ENCODE results near the gene TNFRSF1A. TPM values are rescaled to one million over a fixed set of nuclear protein-coding genes. Genes with fewer than 3 reads are reported as not detected.

TNFRSF1A gene
- 401 to 704 TPM (median 482 TPM) in 5 replicates for total RNA-seq (2022; extraction: Qiagen RNA extraction)

GRCh38 chr12:6341417-6342139, at the start of gene TNFRSF1A:
TSS of gene TNFRSF1A (minus strand) at chr12:6342076. CDS start at chr12:6341814, 262 bp downstream.

GRCh38 chr12:6383572-6384498, 42.0 kb upstream of the TNFRSF1A start, which contains the start of gene LTBR:
TSS of gene LTBR (plus strand) at chr12:6384162. CDS start at chr12:6384359, 197 bp downstream.

GRCh38 chr12:6375269-6376078, 33.6 kb upstream of the TNFRSF1A start, which contains the start of gene SCNN1A:
TSS of gene SCNN1A (minus strand) at chr12:6375563. CDS start at chr12:6374783, 780 bp downstream.

Other genes starting within 250 kb of the TNFRSF1A start
- gene VWF, start 217.4 kb downstream of the TNFRSF1A start, total RNA-seq (2022; extraction: Qiagen RNA extraction): 0.05 to 0.24 TPM (median 0.15 TPM) in 5 replicates
- gene CD9, start 141.7 kb downstream of the TNFRSF1A start, total RNA-seq (2022; extraction: Qiagen RNA extraction): 257 to 288 TPM (median 273 TPM) in 5 replicates
- 0.23 to 0.37 TPM (median 0.28 TPM) in 5 replicates for gene PLEKHG6, start 31.4 kb downstream of the TNFRSF1A start, total RNA-seq (2022; extraction: Qiagen RNA extraction)
- gene SCNN1A, start 33.5 kb upstream of the TNFRSF1A start, total RNA-seq (2022; extraction: Qiagen RNA extraction): 23.1 to 30.7 TPM (median 28.9 TPM) in 5 replicates
- gene LTBR, start 42.1 kb upstream of the TNFRSF1A start, total RNA-seq (2022; extraction: Qiagen RNA extraction): 210 to 256 TPM (median 253 TPM) in 5 replicates
- not detected in 5 replicates for gene CD27, start 102.9 kb upstream of the TNFRSF1A start, total RNA-seq (2022; extraction: Qiagen RNA extraction)
- 3.0 to 3.9 TPM (median 3.5 TPM) in 5 replicates for gene TAPBPL, start 110.0 kb upstream of the TNFRSF1A start, total RNA-seq (2022; extraction: Qiagen RNA extraction)
- gene VAMP1, start 128.6 kb upstream of the TNFRSF1A start, total RNA-seq (2022; extraction: Qiagen RNA extraction): 8.9 to 13.2 TPM (median 10.2 TPM) in 5 replicates
- 268 to 320 TPM (median 299 TPM) in 5 replicates for gene MRPL51, start 151.2 kb upstream of the TNFRSF1A start, total RNA-seq (2022; extraction: Qiagen RNA extraction)
- gene NCAPD2, start 152.0 kb upstream of the TNFRSF1A start, total RNA-seq (2022; extraction: Qiagen RNA extraction): 51.0 to 69.8 TPM (median 57.7 TPM) in 5 replicates
- gene GAPDH, start 192.4 kb upstream of the TNFRSF1A start, total RNA-seq (2022; extraction: Qiagen RNA extraction): 6,774 to 9,343 TPM (median 8,942 TPM) in 5 replicates
- gene IFFO1, start 214.0 kb upstream of the TNFRSF1A start, total RNA-seq (2022; extraction: Qiagen RNA extraction): 1.5 to 2.3 TPM (median 1.6 TPM) in 5 replicates
- 86.7 to 99.6 TPM (median 96.7 TPM) in 5 replicates for gene NOP2, start 226.2 kb upstream of the TNFRSF1A start, total RNA-seq (2022; extraction: Qiagen RNA extraction)